NCI-H524 treated with DMSO at 0.1 percent for 48 hours (cell line): ENCODE data around the gene PAX5.

Experiments
- DNase-seq: peaks from one replicate; lab custom pipeline; 2025; lab: John Stamatoyannopoulos, UW

PAX5 gene

DNA sequence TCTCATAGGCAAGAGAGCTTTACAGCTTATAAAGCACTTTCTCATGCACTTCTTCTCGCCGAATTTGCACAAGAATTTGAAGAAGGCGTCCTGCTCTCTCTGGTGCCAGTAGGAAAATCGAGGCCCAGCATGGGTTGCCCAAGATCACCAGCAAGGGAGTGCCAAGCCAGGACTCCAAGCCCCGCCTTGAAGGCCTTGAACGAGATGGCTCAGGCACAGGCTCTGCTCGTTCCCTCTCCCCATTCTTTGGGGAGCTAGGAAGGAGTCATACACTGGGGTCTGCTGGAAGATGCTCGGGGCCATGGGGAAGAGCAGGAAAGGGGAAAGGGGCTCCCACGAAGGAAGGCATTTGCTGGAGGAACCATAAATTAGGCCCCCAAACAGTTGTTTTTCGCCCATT, 46.7 kb downstream of the PAX5 start:
- DNase-seq = no peak

DNA sequence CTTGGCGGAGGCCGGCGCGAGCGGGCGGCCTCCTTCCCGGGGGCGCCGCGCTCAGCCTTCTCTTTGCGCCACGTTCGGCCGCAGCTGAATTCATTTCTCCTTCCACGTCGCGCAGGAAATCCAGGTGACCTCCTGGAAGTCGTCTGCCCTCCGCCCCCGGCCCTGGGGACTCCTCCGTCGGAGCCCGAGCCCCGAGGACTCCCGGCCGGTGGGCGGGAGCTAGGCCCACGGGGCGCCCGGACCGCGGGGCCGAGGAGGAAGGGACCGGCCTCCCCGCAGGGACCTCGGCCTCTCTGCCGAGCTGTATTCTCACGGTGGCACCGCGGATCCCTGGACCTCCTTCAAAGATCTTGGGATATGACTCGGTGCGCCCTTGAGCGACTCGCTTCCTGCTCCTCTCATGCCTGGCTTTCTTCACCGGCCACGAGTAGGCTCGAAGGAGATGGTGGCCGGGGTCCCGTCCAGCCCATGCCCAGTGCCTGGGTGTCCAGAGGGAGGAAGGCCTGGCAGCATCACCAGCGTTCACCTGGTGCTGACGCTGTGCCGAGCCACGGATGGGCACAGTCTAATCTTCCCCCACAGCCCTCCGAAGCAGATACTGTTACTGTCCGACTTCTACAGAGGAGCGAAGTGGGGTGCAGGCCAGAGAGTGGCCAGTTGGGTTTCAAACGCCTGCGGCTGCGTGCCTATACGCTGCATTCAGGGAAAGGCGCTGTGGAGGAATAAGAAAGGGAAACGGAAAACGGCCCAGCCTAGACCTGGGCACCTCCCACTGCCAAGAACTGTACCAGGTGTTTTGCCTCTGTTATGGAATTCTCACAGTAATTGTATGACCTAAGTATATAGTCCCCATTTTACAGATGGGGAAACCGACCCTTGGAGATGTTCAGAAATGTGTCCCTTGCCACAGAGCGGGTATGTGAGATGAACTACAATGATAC, 47.3 kb downstream of the PAX5 start:
- no peak for DNase-seq

GRCh38 chr9:36985769-36986467, 48.1 kb downstream of the PAX5 start:
- DNase-seq = no peak

DNA sequence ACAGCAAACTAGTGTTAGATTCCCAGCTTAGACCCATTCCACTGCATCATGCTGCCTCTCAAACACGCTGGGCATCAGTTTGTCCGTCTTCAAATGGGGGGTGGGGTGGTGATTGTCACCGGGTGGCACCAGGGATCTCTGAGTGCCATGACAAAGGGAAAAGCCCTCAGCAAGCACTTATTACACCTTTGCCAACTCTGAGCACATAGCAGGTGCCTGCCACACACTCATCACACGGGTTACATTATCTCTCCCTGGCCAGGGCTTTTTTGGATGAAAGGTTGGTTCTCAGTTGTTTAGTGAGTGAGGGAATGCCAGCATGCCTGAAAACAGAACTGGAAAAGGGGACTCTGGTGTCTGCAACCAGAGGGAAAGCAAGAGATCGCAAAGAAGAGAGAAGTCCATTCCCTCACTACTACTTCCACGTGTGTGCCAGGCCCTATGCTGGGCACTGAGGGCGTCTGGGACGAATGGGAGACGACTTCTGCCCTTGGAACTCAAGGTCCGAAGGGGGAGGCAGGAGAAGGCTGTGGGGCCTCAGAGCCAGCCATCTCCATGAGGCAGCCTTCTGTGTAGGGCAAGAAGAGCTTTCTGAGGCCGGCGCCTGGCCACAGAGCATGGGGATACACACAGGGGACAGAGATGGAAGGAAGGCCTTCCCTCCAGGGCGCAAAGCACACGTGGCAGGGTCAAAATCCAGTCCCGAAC, 48.9 kb downstream of the PAX5 start:
- no peak for DNase-seq

GRCh38 chr9:36980148-36980974, 53.7 kb downstream of the PAX5 start:
- no peak for DNase-seq

GRCh38 chr9:36976371-36977030, 57.6 kb downstream of the PAX5 start:
- DNase-seq = no peak

GRCh38 chr9:36974731-36975130, 59.3 kb downstream of the PAX5 start:
- DNase-seq = no peak

DNA sequence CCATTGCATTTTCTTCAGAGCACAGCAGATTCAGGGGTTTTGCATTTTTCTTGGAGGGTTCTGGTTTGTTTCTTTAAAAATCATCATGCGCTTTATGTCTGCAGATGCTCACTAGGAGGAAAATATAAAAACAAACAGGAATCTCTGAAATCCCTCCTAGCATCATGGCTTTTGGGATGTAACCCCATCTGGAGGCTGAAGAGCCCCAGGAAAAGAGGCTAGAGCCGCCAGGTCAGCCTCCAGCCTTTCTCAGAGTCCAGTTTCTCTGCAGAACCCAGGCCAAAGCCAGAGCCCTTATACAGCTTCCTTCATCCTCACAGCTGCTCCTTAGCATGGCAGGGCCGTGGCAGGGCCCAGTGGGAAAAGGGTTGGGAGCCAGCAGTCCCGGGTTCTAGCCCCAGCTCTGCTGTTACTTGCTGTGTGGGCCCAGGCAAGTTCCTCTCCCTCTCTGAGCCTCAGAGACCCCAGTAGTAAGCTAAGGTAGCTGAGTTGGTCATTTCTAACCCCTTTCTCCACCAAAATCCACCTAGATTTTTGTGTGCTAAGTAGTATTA, 62.1 kb downstream of the PAX5 start:
- DNase-seq = no peak

DNA sequence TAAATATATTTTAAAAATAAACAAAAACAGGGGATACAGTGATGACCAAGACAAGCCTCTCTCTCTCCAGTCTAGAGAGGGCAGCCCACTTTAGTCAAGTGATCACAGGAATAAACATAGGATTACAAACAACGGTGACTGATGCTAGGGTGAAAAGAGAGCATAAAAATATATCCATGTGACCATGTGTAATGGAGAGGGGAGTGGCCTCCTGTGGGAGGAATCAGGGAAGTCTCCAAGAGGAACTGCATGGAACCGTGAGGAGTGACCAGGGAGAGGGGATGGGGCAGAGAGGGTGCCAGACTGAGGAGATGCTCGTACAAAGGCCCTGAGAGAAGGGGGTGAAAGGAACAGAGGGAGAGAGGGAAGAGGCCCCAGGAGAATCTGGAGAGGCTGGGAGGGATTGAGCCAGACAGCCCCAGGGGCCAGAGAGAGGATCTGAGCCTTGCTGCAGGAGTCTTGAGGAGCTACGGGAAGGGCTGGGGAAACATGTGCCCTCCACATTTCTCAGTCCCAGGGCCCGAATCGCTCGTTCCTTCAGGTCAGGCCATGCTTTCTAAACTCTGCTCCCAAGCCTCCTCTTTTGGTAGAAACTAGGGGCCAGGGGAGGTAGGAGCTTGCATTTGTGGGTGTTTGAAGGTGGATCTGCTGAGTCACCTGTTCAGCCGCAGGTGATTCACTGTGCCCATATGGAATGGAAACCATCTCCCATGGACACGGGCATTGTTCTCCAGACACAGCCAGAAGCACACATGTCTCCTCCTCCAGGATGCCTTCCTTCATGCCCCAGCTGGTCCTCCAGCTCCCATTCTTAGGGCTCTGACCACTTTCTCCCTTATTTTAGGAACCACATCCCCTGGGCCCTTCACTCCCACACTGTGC, 63.8 kb downstream of the PAX5 start:
- DNase-seq = no peak

DNA sequence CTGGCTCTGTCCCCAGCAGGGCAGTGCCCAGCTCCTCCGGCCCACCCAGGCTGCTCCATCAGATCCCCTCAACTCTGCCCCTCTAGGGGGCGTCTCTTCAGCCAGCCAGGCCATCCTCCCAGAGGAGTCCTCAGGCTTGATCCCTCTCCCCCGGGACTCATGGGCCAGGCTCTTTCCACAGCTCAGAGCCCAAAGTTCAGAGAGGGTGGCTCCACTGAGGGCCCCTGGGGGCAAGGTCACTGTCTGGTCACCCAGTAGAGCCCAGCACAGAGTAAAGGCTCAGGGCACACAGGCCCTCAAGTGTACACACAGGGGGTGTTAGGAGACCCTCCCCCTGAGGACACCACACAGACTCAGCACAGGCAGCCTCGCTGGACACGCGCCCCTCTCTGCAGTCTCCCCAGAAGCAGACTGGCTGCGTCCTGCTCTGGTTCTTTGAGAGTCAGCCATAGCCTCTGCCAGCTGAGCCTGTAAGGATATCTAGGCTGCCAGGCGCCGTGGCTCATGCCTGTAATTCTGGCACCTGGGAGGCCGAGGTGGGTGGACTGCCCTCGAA, 64.8 kb downstream of the PAX5 start:
- DNase-seq = no peak

GRCh38 chr9:36968574-36969215, 65.4 kb downstream of the PAX5 start:
- DNase-seq = no peak

- DNase-seq = no peak
These were observed 66.1 kb downstream of the PAX5 start for GRCh38 chr9:36967997-36968396.

- DNase-seq = no peak
These were observed 67.5 kb downstream of the PAX5 start for GRCh38 chr9:36966371-36967097.

GRCh38 chr9:36964791-36965190, 69.3 kb downstream of the PAX5 start:
- no peak for DNase-seq

GRCh38 chr9:36963346-36963745, 70.7 kb downstream of the PAX5 start:
- no peak for DNase-seq

DNA sequence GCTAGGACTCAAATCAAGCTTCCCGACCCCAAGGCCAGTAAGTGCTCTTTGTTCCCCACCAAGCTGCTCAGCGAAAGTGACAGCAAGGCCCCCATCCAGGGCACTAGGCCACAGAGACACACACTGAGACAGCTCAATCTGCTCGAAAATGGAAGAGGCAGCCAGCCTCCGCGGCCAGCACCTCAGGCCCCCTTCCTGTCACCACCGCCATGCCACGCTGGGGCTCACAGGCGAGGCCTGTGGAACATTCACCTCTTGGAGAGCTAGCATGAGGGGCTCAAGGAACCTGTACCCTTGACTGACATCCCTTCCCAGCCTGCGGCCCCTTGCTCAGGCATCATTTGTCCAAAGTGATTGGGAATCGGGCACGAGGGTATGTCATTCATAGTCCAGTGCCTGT, 71.4 kb downstream of the PAX5 start:
- DNase-seq = no peak

- no peak for DNase-seq
These were observed 72.3 kb downstream of the PAX5 start for GRCh38 chr9:36961561-36962325.

DNA sequence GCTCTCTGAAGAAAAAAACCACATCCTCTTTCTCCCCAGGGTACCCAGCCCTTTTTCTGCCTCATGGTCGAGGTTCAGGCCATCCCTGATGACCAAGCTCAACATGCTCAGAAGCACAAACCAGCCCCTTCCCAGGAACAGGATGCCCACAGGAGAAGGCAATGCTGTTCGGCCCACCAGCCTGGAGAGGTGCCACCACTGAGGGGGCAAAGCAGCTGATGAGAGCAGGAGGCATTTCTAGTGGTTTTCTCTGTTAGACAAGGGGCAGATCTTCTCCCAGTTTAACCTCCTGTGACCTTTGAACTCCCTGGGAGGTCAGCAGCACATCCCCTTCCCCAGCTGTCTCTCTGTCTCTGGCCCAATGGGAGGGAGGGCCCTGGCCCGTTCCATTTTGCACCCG, 73.0 kb downstream of the PAX5 start:
- DNase-seq = no peak
